Nucleus accumbens (tissue), 56 donors: ENCODE measurements around the gene IGFBP5.
A peak's percentile ranks its signal among the peaks of the same experiment; 100 is the strongest.

ENCODE experiments used
- DNase-seq, 56 donors: peaks; one replicate each; lab custom pipeline; 2025; lab: John Stamatoyannopoulos, UW

IGFBP5 gene

GRCh38 chr2:216690853-216691741 is 4.3 kb downstream of the IGFBP5 start:
- DNase-seq, result peak in 47 of 56 donors; percentile 12 to 91 (median 57)

- no peak for DNase-seq
Observed at GRCh38 chr2:216690456-216690852, 4.9 kb downstream of the IGFBP5 start.

GRCh38 chr2:216689397-216689796 is 6.0 kb downstream of the IGFBP5 start:
- no peak for DNase-seq

- DNase-seq, result peak in 1 of 56 donors; percentile 13
Observed at GRCh38 chr2:216688731-216689340, 6.5 kb downstream of the IGFBP5 start.

GRCh38 chr2:216687646-216688045 is 7.7 kb downstream of the IGFBP5 start:
- DNase-seq, result no peak

GRCh38 chr2:216687111-216687510 is 8.2 kb downstream of the IGFBP5 start:
- no peak for DNase-seq

- no peak for DNase-seq
Observed at GRCh38 chr2:216685327-216685875, 9.9 kb downstream of the IGFBP5 start.

GRCh38 chr2:216683846-216684245 is 11.5 kb downstream of the IGFBP5 start:
- DNase-seq, result no peak

GRCh38 chr2:216681683-216682082 is 13.7 kb downstream of the IGFBP5 start:
- DNase-seq, result no peak

GRCh38 chr2:216680951-216681629 is 14.3 kb downstream of the IGFBP5 start:
- no peak for DNase-seq

GRCh38 chr2:216679658-216680024 is 15.7 kb downstream of the IGFBP5 start:
- DNase-seq, result no peak

GRCh38 chr2:216678813-216679657 is 16.3 kb downstream of the IGFBP5 start:
- no peak for DNase-seq

GRCh38 chr2:216678098-216678465 is 17.3 kb downstream of the IGFBP5 start:
- no peak for DNase-seq

- DNase-seq, result no peak
Observed at GRCh38 chr2:216677439-216678097, 17.8 kb downstream of the IGFBP5 start.

GRCh38 chr2:216676630-216677029 is 18.7 kb downstream of the IGFBP5 start:
- no peak for DNase-seq

- DNase-seq, result no peak
Observed at GRCh38 chr2:216674376-216674775, 21.0 kb downstream of the IGFBP5 start.

- no peak for DNase-seq
Observed at GRCh38 chr2:216673609-216674008, 21.7 kb downstream of the IGFBP5 start.

GRCh38 chr2:216673021-216673420 is 22.3 kb downstream of the IGFBP5 start:
- DNase-seq, result no peak

GRCh38 chr2:216672466-216672865 is 22.9 kb downstream of the IGFBP5 start:
- DNase-seq, result no peak
